ENCODE results near the gene DEFB119. TPM values are rescaled to one million over a fixed set of nuclear protein-coding genes. Genes with fewer than 3 reads are reported as not detected.

Gene DEFB119
- total RNA-seq, 5 donors from 2014 or later (not counting 1 experiment from before 2014, with no cell fraction given) = not detected

GRCh38 chr20:31415653-31416052 lies 25.3 kb upstream of the DEFB119 start:
- H3K9me3 ChIP-seq = no peaks in the 10 kb centered on the region
- H3K4me3 ChIP-seq (ENCODE audit: control insufficient read depth in 1 of 2, extremely low read depth in 1 of 2, low read length in 1 of 2) = no peak overlapping the region
- Mint-ChIP-seq H3K4me1 (no peaks in the 10 kb centered on the region), H3K27me3 (peaks cover 8 to 12% of the 10 kb centered on the region in 2 donors), H3K4me3 (no peak overlapping the region), H3K36me3 (no peaks in the 10 kb centered on the region), H3K9me3 (peaks cover 0 to 4% (median 0%) of the 10 kb centered on the region in 3 donors), H3K27ac (no peak overlapping the region)
- DNase-seq (no peak), ATAC-seq (replicated peaks in 1 of 4) (no peak)
- H3K27ac ChIP-seq (ENCODE audit: low read length) = no peak overlapping the region
- ChIA-PET POLR2A (no interaction called here), CTCF (no interaction called here)
- no peaks in the 10 kb centered on the region for H3K4me1 ChIP-seq (ENCODE audit: control insufficient read depth in 1 of 2, extremely low read depth in 1 of 2, insufficient read depth in 2 of 2, low read length in 2 of 2)
- no peaks in the 10 kb centered on the region for H3K36me3 ChIP-seq (ENCODE audit: control insufficient read depth in 2 of 2, extremely low read depth in 1 of 2, insufficient read depth in 1 of 2, low read length in 1 of 2)
- WGBS (ENCODE audit: insufficient coverage) = no CpG with 5 or more reads among the region's 2 CpGs
- H3K27me3 ChIP-seq (replicated peaks in 1 of 2; ENCODE audit: control insufficient read depth in 2 of 2, extremely low read depth in 1 of 2, insufficient read depth in 2 of 2, low read length in 1 of 2) = no peaks in the 10 kb centered on the region

- Histone ChIP-seq H3K36me3 (ENCODE audit: control insufficient read depth in 2 of 2, extremely low read depth in 1 of 2, insufficient read depth in 1 of 2, low read length in 1 of 2) (no peaks in the 10 kb centered on the region), H3K9me3 (no peaks in the 10 kb centered on the region), H3K4me1 (ENCODE audit: control insufficient read depth in 1 of 2, extremely low read depth in 1 of 2, insufficient read depth in 2 of 2, low read length in 2 of 2) (no peaks in the 10 kb centered on the region), H3K4me3 (ENCODE audit: control insufficient read depth in 1 of 2, extremely low read depth in 1 of 2, low read length in 1 of 2) (no peak overlapping the region), H3K27ac (ENCODE audit: low read length) (no peak overlapping the region), H3K27me3 (replicated peaks in 1 of 2; ENCODE audit: control insufficient read depth in 2 of 2, extremely low read depth in 1 of 2, insufficient read depth in 2 of 2, low read length in 1 of 2) (no peaks in the 10 kb centered on the region)
- Mint-ChIP-seq H3K9me3 (peaks cover 0 to 4% (median 4%) of the 10 kb centered on the region in 3 donors), H3K27me3 (peaks cover 8 to 12% of the 10 kb centered on the region in 2 donors), H3K4me1 (no peaks in the 10 kb centered on the region), H3K4me3 (no peak overlapping the region), H3K27ac (no peak overlapping the region), H3K36me3 (no peaks in the 10 kb centered on the region)
- ChIA-PET POLR2A (no interaction called here), CTCF (no interaction called here)
- 100% methylated on average over 1 of the region's 6 CpGs for WGBS (ENCODE audit: insufficient coverage)
- DNase-seq = no peak
- ATAC-seq (replicated peaks in 1 of 4) = no peak
These were observed 24.0 kb upstream of the DEFB119 start for GRCh38 chr20:31414381-31414780.

- Histone ChIP-seq H3K27me3 (replicated peaks in 1 of 2; ENCODE audit: control insufficient read depth in 2 of 2, extremely low read depth in 1 of 2, insufficient read depth in 2 of 2, low read length in 1 of 2) (peaks cover 0 to 4% of the 10 kb centered on the region in 2 experiments), H3K4me1 (ENCODE audit: control insufficient read depth in 1 of 2, extremely low read depth in 1 of 2, insufficient read depth in 2 of 2, low read length in 2 of 2) (no peaks in the 10 kb centered on the region), H3K9me3 (no peaks in the 10 kb centered on the region), H3K36me3 (ENCODE audit: control insufficient read depth in 2 of 2, extremely low read depth in 1 of 2, insufficient read depth in 1 of 2, low read length in 1 of 2) (no peaks in the 10 kb centered on the region), H3K27ac (ENCODE audit: low read length) (no peak overlapping the region), H3K4me3 (ENCODE audit: control insufficient read depth in 1 of 2, extremely low read depth in 1 of 2, low read length in 1 of 2) (no peak overlapping the region)
- H3K4me3 Mint-ChIP-seq = no peak overlapping the region
- H3K27me3 Mint-ChIP-seq = peaks cover 16 to 17% of the 10 kb centered on the region in 2 donors
- no peaks in the 10 kb centered on the region for H3K36me3 Mint-ChIP-seq
- WGBS (ENCODE audit: insufficient coverage) = no CpG with 5 or more reads among the region's 1 CpG
- H3K9me3 Mint-ChIP-seq = peaks cover 0 to 4% (median 0%) of the 10 kb centered on the region in 3 donors
- no peak for DNase-seq
- ATAC-seq (replicated peaks in 1 of 4) = no peak
- CTCF ChIA-PET = no interaction called here
- POLR2A ChIA-PET = no interaction called here
- no peak overlapping the region for H3K27ac Mint-ChIP-seq
- H3K4me1 Mint-ChIP-seq = no peaks in the 10 kb centered on the region
These were observed 19.6 kb upstream of the DEFB119 start for GRCh38 chr20:31410011-31410410.

- H3K27ac Mint-ChIP-seq = no peak within 1 kb of the TSS
- WGBS (ENCODE audit: insufficient coverage) = 11% methylated on average over 1 of the region's 3 CpGs
These were observed 15.7 kb upstream of the DEFB119 start, which contains the start of gene DEFB121 for GRCh38 chr20:31406115-31406514. Gene DEFB121, minus strand, starts transcription at chr20:31406215. Its CDS starts 63 bp downstream, at chr20:31406152.

GRCh38 chr20:31403886-31404285 lies 13.5 kb upstream of the DEFB119 start:
- CTCF ChIA-PET = no interaction called here
- POLR2A ChIA-PET = no interaction called here
- Mint-ChIP-seq H3K27me3 (peaks cover 12% of the 10 kb centered on the region in 2 donors), H3K9me3 (no peaks in the 10 kb centered on the region), H3K4me1 (no peaks in the 10 kb centered on the region), H3K4me3 (no peak overlapping the region), H3K36me3 (no peaks in the 10 kb centered on the region), H3K27ac (no peak overlapping the region)
- H3K9me3 ChIP-seq = no peaks in the 10 kb centered on the region
- H3K27ac ChIP-seq (ENCODE audit: low read length) = no peak overlapping the region
- H3K27me3 ChIP-seq (replicated peaks in 1 of 2; ENCODE audit: control insufficient read depth in 2 of 2, extremely low read depth in 1 of 2, insufficient read depth in 2 of 2, low read length in 1 of 2) = peaks cover 0 to 4% of the 10 kb centered on the region in 2 experiments
- WGBS (ENCODE audit: insufficient coverage) = 45% methylated on average over 1 of the region's 1 CpG
- H3K36me3 ChIP-seq (ENCODE audit: control insufficient read depth in 2 of 2, extremely low read depth in 1 of 2, insufficient read depth in 1 of 2, low read length in 1 of 2) = no peaks in the 10 kb centered on the region
- H3K4me1 ChIP-seq (ENCODE audit: control insufficient read depth in 1 of 2, extremely low read depth in 1 of 2, insufficient read depth in 2 of 2, low read length in 2 of 2) = no peaks in the 10 kb centered on the region
- H3K4me3 ChIP-seq (ENCODE audit: control insufficient read depth in 1 of 2, extremely low read depth in 1 of 2, low read length in 1 of 2) = no peak overlapping the region
- ATAC-seq (replicated peaks in 1 of 4) = no peak
- DNase-seq = no peak

More at GRCh38 chr20:31406115-31406514, 15.7 kb upstream of the DEFB119 start, which contains the start of gene DEFB121:
- no peak within 1 kb of the TSS for H3K4me3 Mint-ChIP-seq
- Histone ChIP-seq H3K27ac (ENCODE audit: low read length) (no peak within 1 kb of the TSS), H3K4me1 (ENCODE audit: control insufficient read depth in 1 of 2, extremely low read depth in 1 of 2, insufficient read depth in 2 of 2, low read length in 2 of 2) (no peaks in the 10 kb centered on the region), H3K9me3 (no peaks in the 10 kb centered on the region), H3K36me3 (ENCODE audit: control insufficient read depth in 2 of 2, extremely low read depth in 1 of 2, insufficient read depth in 1 of 2, low read length in 1 of 2) (no peaks in the 10 kb centered on the region), H3K27me3 (replicated peaks in 1 of 2; ENCODE audit: control insufficient read depth in 2 of 2, extremely low read depth in 1 of 2, insufficient read depth in 2 of 2, low read length in 1 of 2) (peaks cover 0 to 4% of the 10 kb centered on the region in 2 experiments), H3K4me3 (ENCODE audit: control insufficient read depth in 1 of 2, extremely low read depth in 1 of 2, low read length in 1 of 2) (no peak within 1 kb of the TSS)
- no peaks in the 10 kb centered on the region for H3K4me1 Mint-ChIP-seq
- POLR2A ChIA-PET = no interaction called here
- CTCF ChIA-PET = no interaction called here
- peaks cover 8 to 9% of the 10 kb centered on the region in 2 donors for H3K27me3 Mint-ChIP-seq
- ATAC-seq (replicated peaks in 1 of 4) (no peak), DNase-seq (no peak)
- H3K36me3 Mint-ChIP-seq = no peaks in the 10 kb centered on the region
- H3K9me3 Mint-ChIP-seq = peaks cover 0 to 4% (median 0%) of the 10 kb centered on the region in 3 donors

GRCh38 chr20:31394900-31395299 lies 4.5 kb upstream of the DEFB119 start:
- no peak overlapping the region for H3K4me3 ChIP-seq (ENCODE audit: control insufficient read depth in 1 of 2, extremely low read depth in 1 of 2, low read length in 1 of 2)
- no peaks in the 10 kb centered on the region for H3K9me3 ChIP-seq
- Mint-ChIP-seq H3K27ac (no peak overlapping the region), H3K36me3 (no peaks in the 10 kb centered on the region), H3K4me3 (no peak overlapping the region), H3K27me3 (peaks cover 7 to 12% of the 10 kb centered on the region in 2 donors), H3K9me3 (no peaks in the 10 kb centered on the region), H3K4me1 (no peaks in the 10 kb centered on the region)
- ChIA-PET POLR2A (no interaction called here), CTCF (no interaction called here)
- DNase-seq (no peak), ATAC-seq (replicated peaks in 1 of 4) (no peak)
- WGBS (ENCODE audit: insufficient coverage) = 64% methylated on average over 2 of the region's 3 CpGs
- no peaks in the 10 kb centered on the region for H3K4me1 ChIP-seq (ENCODE audit: control insufficient read depth in 1 of 2, extremely low read depth in 1 of 2, insufficient read depth in 2 of 2, low read length in 2 of 2)
- no peak overlapping the region for H3K27ac ChIP-seq (ENCODE audit: low read length)
- H3K27me3 ChIP-seq (replicated peaks in 1 of 2; ENCODE audit: control insufficient read depth in 2 of 2, extremely low read depth in 1 of 2, insufficient read depth in 2 of 2, low read length in 1 of 2) = peaks cover 0 to 18% of the 10 kb centered on the region in 2 experiments
- H3K36me3 ChIP-seq (ENCODE audit: control insufficient read depth in 2 of 2, extremely low read depth in 1 of 2, insufficient read depth in 1 of 2, low read length in 1 of 2) = no peaks in the 10 kb centered on the region

GRCh38 chr20:31392836-31393235 lies 2.4 kb upstream of the DEFB119 start:
- Mint-ChIP-seq H3K9me3 (no peaks in the 10 kb centered on the region), H3K27ac (no peak overlapping the region), H3K36me3 (no peaks in the 10 kb centered on the region), H3K4me3 (no peak overlapping the region), H3K4me1 (no peaks in the 10 kb centered on the region), H3K27me3 (peaks cover 13 to 27% of the 10 kb centered on the region in 2 donors)
- no CpG with 5 or more reads among the region's 2 CpGs for WGBS (ENCODE audit: insufficient coverage)
- Histone ChIP-seq H3K27me3 (replicated peaks in 1 of 2; ENCODE audit: control insufficient read depth in 2 of 2, extremely low read depth in 1 of 2, insufficient read depth in 2 of 2, low read length in 1 of 2) (peaks cover 0 to 22% of the 10 kb centered on the region in 2 experiments), H3K4me1 (ENCODE audit: control insufficient read depth in 1 of 2, extremely low read depth in 1 of 2, insufficient read depth in 2 of 2, low read length in 2 of 2) (no peaks in the 10 kb centered on the region), H3K36me3 (ENCODE audit: control insufficient read depth in 2 of 2, extremely low read depth in 1 of 2, insufficient read depth in 1 of 2, low read length in 1 of 2) (no peaks in the 10 kb centered on the region), H3K27ac (ENCODE audit: low read length) (no peak overlapping the region), H3K4me3 (ENCODE audit: control insufficient read depth in 1 of 2, extremely low read depth in 1 of 2, low read length in 1 of 2) (no peak overlapping the region), H3K9me3 (no peaks in the 10 kb centered on the region)
- ChIA-PET POLR2A (no interaction called here), CTCF (no interaction called here)
- DNase-seq (no peak), ATAC-seq (replicated peaks in 1 of 4) (no peak)
